GM11168 (cell line): ENCODE results near the gene CALY.
"Not testable (repeated sequence)": the region's sequence is repeated elsewhere in the genome, so short reads cannot be mapped to it uniquely, and the experiment has no call there.

ENCODE experiments used
- in situ Hi-C: fragments of 300-500 bp; cut with MboI; formaldehyde crosslinking; loops from one replicate; pipeline ENCODE4 v1.12.0; 2022; ENCODE audit warnings: low sequenced_read_pairs; ENCODE audit not compliant: unreplicated experiment

The CALY gene

GRCh38 chr10:133334503-133335245, 2.0 kb downstream of the CALY start:
- in situ Hi-C loops = no loop called here

- in situ Hi-C loops = no loop called here
Observed at GRCh38 chr10:133332936-133333699, 3.6 kb downstream of the CALY start.

GRCh38 chr10:133329491-133330202, 7.0 kb downstream of the CALY start:
- in situ Hi-C loops = no loop called here

- in situ Hi-C loops = no loop called here
Observed at GRCh38 chr10:133328358-133329343, 8.0 kb downstream of the CALY start.

- in situ Hi-C loops = no loop called here
Observed at GRCh38 chr10:133327651-133328357, 8.9 kb downstream of the CALY start.

GRCh38 chr10:133326745-133327650, 9.7 kb downstream of the CALY start:
- in situ Hi-C loops = no loop called here

- in situ Hi-C loops = no loop called here
Observed at GRCh38 chr10:133326223-133326551, 10.5 kb downstream of the CALY start.

GRCh38 chr10:133325440-133326222, 11.1 kb downstream of the CALY start:
- in situ Hi-C loops = no loop called here

- in situ Hi-C loops = no loop called here
Observed at GRCh38 chr10:133324857-133325260, 11.8 kb downstream of the CALY start.

- in situ Hi-C loops = no loop called here
Observed at GRCh38 chr10:133324198-133324792, 12.4 kb downstream of the CALY start.

GRCh38 chr10:133322064-133322709, 14.5 kb downstream of the CALY start:
- in situ Hi-C loops = not testable (repeated sequence)

GRCh38 chr10:133320852-133321422, 15.8 kb downstream of the CALY start:
- in situ Hi-C loops = not testable (repeated sequence)

GRCh38 chr10:133318494-133319127, 18.1 kb downstream of the CALY start:
- in situ Hi-C loops = no loop called here

GRCh38 chr10:133316732-133317131, 20.0 kb downstream of the CALY start:
- in situ Hi-C loops = no loop called here

GRCh38 chr10:133316266-133316665, 20.4 kb downstream of the CALY start:
- in situ Hi-C loops = no loop called here

GRCh38 chr10:133315847-133316246, 20.8 kb downstream of the CALY start:
- in situ Hi-C loops = no loop called here
